Left ventricle myocardium superior (tissue), 1 donor: ENCODE data around the gene BMPR1B. TPM values are rescaled to one million over a fixed set of nuclear protein-coding genes. Genes with fewer than 3 reads are reported as not detected.
"Not testable (repeated sequence)": the region's sequence is repeated elsewhere in the genome, so short reads cannot be mapped to it uniquely, and the experiment has no call there.

Experiments
- ATAC-seq: fragments of 200-7000 bp; cut with Tn5 transposase; one replicate; pipeline ENCODE4 v1.9.1; 2020; ENCODE audit warnings: mild to moderate bottlenecking, moderate library complexity
- DNase-seq: peaks from one replicate; pipeline ENCODE4 v3.0.0-alpha.2; 2020
- intact Hi-C: fragments of 100-400 bp; cut with micrococcal nuclease; formaldehyde crosslinking; loops from one replicate; pipeline ENCODE4 v1.11.0; 2022
- total RNA-seq: library from RNA; stranded (reverse); fragmentation: NEBNext Ultra II Directional; extraction: Animal tissue kit (Norgen Biotek cat#: 25700); gene quantifications from one replicate; pipeline ENCODE4 v1.2.1, GENCODE V29; 2021
- donor health status: DM: no; HTN: yes; CAD: no; lungs with severe emphysema.

Gene BMPR1B
- total RNA-seq, 1 donor from 2014 or later = 1.8 TPM

DNA sequence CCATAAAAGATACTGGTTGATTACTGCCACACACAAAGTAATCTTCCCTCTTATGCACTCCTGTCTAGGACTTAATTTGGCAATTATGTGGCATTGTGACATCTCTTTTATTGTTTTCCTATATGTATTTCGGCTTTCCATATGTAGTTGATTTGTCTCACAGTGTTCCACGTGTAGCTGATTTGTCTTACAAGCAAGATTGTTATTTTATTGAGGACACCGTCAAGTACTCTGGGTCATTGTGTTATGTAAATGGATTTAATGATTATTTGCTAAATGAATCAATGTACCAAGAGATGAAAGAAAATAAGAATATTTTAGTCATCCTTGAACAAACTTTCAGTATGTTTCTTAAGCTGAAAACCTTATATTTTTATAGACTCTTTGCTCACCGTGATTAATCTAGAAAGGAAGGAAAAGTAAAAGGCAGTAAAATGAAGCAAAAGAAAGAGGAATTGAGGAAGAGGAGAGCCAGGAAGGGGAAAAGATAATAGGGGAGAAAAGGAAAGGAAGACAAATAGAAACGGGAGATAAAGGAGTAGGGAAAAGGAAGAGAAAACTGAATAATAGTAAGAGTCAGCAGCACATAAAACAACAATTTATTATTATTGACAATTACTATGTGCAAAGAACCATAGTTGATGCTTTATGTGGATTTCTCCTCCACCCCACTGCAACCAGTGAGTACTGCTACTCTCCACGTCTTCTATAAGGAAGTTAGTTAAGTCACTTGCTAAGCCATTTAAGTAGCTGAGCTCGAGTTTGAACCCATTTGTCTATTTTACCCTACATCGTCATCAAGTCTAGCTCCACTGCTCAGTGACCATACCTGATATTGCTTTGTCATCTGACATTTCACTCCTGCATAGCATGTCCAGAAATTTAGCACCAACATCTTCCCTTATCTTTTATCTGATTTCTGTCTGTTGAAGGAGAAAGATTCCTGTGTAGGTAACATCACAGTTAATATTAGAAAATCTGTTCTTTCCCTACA lies 336.5 kb downstream of the BMPR1B start:
- DNase-seq (no peak), ATAC-seq (no peak)
- intact Hi-C loops = no loop called here

DNA sequence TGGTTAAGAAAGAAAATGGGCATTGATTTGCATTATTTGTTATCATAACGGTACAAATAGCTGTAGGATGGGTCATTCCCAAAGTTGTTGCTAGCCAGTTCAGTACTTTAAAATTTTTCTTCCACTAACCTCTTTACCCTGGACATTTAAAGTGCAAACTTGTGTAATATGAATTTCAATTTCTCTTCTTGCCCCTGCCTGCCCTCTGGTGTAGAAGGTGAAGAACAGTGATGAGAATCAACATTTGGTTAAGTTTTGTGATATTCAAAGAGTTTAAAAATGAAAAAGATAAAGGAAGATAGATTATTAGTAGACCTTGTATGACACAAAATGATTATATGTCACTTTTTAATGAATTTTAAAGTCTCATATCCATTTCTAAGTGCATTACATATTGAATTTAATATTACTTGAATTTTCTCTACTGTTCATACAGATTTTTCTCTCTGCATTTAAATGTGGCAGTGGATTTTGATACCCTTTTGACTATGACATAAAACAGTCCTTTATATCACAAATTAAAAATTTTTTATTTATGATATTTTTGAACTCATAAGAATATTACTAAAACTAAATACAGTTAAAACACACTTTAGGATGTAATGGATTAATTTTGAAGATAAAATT lies 337.7 kb downstream of the BMPR1B start:
- intact Hi-C loops = no loop called here
- no peak for ATAC-seq
- DNase-seq = no peak

DNA sequence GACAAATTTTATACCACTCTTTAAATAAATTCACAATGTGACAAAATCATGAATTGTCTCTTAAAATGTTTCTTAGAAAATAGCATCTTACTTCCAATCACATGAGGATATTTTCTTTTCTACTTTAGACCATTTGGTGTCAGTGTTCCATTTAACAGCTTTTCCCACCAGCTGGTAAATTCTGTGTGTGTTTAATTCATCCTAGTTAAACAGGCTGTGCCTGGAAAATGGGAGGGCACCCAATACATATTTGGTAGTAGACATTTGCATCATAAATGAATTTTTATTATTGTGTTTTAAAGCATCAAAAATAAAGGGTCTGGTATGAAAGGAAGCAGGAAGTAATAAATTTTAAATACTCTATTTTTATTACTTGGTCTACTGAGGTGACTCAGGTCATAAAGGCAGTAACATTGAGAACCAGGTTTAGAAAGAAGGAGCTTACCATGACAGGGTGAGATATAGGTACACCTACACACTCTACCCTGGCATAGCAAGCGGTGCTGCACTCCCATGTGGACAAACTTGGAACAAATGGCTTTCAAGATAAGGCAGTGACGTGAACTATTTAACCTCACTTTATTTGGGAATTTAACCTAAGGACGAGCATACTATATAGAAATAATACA lies 344.5 kb downstream of the BMPR1B start:
- ATAC-seq (no peak), DNase-seq (no peak)
- intact Hi-C loops = no loop called here

DNA sequence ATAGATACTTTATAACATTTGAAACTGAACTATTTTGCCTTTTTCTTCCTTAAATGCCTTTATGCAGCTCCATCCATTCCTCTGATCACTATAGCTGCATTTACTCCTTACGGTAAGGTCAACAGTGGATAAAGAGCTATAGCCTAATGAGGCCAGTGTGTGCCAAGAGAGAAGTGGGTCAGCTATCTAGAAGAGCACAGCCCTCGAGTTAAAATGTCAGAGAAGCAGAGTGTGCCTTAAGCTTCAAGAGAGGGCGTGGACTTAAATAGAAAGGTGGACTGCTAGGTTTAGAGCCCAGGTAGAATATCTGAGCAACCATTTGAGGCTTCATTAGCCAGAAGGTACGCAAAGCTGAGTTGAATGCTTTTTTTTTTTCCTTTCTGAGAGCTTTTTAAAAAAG lies 347.4 kb downstream of the BMPR1B start:
- DNase-seq (no peak), ATAC-seq (peak; percentile 97)
- intact Hi-C loops = no loop called here

DNA sequence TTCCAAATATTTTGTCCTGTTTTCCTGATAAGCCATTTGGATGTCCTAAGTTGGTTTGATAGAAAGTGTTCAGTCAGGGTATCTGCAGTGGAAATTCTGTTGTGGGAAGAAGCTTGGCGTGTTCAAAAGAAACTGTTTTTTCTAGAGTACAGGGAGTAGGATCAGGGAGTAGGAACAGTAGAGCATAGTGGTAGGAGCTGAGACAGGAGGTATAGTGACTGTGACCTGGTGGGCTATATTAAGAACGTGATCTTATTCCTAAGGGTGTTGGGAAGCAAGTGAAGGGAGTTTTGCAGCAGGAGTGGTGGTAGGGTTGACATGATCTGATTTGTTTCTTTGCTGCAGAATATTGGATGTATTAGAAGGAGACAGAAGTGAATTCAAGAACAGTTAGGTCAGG lies 348.2 kb downstream of the BMPR1B start:
- peak; percentile 85 for ATAC-seq
- no peak for DNase-seq
- intact Hi-C loops = no loop called here

DNA sequence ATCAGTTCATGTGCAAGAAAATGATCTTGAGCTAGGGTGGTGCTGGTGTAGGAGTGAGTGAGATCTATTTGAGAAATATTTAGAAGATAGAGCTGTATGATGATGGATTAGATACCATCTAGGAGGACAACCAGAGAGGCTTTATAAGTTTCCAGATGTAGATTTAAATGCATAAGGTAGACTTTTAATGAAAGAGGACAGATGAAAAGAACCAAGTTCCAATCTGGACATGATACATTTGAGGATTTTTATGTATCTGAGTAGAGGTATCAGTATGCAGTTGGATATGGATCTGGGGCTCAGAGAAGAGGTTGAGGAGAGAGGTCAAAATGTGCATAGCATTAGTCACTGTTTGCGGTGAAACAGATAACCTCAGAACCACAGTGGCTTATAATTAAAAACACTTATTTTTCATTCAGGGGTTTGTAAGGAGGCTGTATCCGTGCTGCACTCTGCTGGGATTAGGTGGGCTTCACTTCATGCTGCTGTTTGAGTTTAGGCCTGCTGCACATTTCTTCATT lies 348.7 kb downstream of the BMPR1B start:
- no peak for ATAC-seq
- intact Hi-C loops = no loop called here

DNA sequence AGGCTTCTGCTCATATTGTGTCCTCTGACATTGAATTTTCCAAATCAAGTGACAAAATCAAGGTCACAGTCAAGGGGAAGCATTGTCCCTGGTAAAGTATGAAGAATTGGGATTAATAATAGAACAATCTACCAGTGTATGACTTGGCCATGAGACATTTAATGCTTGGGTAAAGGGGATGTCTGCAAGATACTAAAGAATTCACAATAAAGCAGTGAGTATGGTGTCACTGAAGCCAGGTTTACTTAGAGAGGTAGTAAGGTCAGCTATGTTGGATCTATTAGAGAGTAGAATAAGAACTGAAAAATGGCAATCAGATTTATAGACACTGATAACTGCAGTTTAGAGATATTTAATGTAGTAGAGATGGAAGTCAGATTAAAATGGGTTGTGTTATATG lies 349.2 kb downstream of the BMPR1B start:
- ATAC-seq (no peak), DNase-seq (no peak)
- intact Hi-C loops = no loop called here

More for the DNA sequence above, 348.7 kb downstream of the BMPR1B start:
- no peak for DNase-seq

DNA sequence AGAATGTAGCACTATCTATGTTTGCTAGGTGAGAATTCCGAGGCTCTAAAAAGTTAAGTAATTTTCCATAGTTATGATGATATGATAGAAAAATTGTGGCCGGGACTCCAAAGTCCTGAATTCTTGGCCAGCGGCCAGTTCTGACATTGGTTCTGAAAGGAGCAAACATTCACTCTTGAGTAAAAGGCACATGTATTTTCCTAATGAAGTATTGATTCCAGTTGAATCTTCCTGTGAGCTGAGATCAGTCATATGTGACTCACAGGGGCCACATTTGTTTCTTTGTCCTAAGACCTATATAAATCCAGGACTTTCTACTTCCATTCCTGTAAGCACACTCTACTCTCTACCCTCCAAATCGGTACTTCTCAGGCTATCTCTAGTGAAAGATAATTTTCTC lies 349.9 kb downstream of the BMPR1B start:
- ATAC-seq (no peak), DNase-seq (peak; percentile 33)
- intact Hi-C loops = no loop called here

DNA sequence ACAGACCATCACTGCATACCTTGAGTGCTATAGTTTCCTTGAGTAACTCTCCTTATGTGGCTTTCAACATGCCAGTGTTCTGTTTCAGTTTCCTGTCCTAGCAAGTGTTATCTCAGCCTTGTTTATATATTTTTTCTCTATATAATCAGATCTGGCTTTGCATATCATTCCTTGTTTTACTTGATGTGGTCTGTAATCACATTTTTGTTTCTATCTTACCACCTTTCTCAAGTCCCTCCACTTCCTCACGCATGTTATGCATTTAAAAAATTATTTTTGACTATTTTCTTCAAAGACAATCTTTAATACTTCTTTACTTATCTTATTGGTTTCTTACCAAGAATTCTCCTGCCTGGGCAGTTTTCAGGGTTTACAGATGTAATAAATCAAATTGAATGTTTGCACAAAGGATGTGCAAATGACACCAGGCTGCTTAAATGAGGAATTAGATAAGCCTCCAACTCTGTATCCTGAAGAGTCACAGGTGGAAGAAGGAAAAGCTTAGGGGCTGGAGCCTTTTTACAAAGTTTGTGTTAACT lies 351.2 kb downstream of the BMPR1B start:
- intact Hi-C loops = no loop called here

DNA sequence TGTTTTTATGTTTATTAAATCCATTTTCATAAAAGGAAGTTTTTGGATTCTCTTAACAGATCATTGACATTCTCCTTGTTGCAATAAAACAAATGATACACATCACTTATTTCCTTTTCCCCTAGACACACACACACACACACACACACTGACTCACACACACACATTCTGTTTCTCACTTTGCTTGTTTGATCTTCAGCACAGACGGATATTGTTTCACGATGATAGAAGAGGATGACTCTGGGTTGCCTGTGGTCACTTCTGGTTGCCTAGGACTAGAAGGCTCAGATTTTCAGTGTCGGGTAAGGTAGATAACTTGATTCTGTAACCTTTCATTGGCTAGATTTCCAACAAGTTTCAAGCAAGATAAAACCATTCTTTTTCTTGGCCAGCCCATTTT lies 356.8 kb downstream of the BMPR1B start:
- ATAC-seq (no peak), DNase-seq (no peak)
- intact Hi-C loops = no loop called here

More for the DNA sequence above, 351.2 kb downstream of the BMPR1B start:
- ATAC-seq = no peak
- DNase-seq = no peak

DNA sequence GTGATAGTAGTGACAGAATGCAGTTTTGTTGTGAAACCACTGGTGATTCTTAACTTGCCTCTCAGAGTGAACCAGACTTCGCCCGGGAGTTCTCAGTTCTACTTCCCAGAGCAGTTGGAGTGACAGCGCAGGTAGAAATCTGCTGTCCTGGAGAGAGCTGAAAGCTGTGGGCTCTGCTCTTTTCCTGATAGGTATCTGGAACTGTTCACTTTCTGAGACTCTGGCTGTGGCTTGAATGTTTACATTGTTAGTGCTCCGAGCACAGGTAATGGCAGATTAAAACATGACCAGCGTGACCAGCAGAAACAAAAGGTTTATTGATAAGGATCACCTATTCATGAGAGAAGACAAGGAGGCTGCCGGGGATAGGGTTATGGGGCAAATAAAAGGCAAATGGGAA lies 360.7 kb downstream of the BMPR1B start:
- ATAC-seq (no peak), DNase-seq (no peak)
- intact Hi-C loops = no loop called here

DNA sequence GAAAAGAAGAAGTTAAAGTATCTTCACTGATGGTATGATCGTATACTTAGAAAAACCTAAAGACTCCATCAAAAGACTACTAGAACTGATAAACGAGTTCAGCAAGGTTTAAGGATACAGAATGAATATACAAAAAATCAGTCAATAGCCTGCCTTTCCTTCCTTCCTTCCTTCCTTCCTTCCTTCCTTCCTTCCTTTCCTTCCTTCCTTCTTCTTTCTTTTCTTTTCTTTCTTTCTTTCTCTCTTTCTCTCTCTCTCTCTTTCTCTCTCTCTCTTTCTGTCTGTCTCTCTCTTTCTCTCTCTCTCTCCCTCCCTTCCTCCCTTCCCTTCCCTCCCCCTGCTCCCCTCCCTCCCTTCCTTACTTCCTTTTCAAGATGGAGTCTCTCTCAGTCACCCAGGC lies 362.7 kb downstream of the BMPR1B start:
- no peak for ATAC-seq
- no peak for DNase-seq
- intact Hi-C loops = no loop called here

DNA sequence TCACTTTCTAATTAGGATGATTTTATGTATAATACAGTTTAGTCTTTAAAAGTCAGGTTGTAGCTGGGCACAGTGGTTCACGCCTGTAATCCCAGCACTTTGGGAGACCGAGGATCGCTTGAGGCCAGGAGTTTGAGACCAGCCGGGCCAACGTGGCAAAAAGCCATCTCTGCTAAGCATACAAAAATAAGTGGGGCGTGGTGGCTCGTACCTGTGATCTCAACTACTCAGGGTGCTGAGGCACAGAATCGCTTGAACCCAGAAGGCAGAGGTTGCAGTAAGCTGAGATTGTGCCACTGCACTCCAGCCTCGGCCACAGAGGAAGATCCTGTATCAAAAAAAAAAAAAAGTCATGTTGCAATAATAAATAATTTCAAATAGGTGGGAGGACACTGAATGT lies 364.2 kb downstream of the BMPR1B start:
- intact Hi-C loops = no loop called here
- ATAC-seq (no peak), DNase-seq (no peak)

DNA sequence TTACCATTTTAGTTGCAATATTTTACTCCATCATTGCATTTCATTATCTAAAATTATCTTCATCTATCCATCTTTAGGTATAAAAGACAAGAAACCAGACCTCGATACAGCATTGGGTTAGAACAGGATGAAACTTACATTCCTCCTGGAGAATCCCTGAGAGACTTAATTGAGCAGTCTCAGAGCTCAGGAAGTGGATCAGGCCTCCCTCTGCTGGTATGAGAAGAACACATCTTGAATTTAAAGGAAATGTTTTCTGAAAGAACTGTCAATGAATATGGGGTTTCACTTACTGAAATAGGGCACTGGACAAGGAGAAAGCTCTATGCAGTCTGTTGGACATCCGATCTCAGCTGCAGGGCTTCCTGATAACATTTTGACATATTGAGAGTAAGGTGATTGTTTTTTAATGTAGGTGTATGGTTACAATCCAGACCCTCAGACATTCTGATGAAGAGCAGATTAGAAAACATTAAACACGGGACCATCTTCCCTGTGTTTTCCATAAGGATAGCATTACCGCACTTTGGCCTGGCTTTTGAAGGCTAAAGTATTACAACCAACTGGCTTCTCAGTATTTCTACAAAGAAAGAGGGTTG lies 367.2 kb downstream of the BMPR1B start:
- no peak for DNase-seq
- peak; percentile 68 for ATAC-seq
- intact Hi-C loops = no loop called here

DNA sequence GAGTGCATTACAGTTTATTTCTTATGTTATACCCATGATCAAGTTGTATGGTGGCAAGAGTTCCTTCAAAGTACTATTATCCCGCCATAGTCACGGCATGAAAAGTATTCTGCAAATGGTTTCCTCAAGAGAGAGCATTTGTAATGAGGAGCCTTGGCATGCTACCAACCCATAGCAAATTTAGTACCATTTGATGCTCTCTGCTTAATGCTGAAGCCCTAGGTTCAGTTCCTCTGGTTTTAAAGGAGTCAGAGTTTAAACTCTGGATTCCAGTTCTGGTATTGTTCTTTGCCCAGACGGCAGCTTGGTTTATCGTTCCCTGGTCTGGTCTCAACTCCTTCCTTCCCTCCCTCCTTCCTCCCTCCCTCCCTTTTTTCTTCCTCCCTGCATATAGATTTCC lies 371.3 kb downstream of the BMPR1B start:
- no peak for ATAC-seq

DNA sequence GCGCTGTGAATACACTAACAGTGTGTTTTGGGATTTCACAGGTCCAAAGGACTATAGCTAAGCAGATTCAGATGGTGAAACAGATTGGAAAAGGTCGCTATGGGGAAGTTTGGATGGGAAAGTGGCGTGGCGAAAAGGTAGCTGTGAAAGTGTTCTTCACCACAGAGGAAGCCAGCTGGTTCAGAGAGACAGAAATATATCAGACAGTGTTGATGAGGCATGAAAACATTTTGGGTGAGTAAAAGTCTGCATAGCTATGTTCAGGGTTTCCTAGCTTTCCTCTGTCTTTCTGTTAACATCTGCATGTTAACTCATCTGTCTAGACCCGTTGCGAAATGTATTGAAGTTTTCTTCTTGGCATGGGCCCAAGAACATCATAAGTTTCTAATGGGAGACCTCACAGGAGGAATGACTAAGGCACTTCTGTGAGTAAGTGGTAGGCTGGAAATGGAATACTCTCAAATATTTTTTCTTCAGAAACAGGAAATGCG lies 372.1 kb downstream of the BMPR1B start:
- peak; percentile 97 for ATAC-seq
- DNase-seq = no peak
- intact Hi-C loops = no loop called here

More for the DNA sequence above, 371.3 kb downstream of the BMPR1B start:
- no peak for DNase-seq
- intact Hi-C loops = no loop called here

DNA sequence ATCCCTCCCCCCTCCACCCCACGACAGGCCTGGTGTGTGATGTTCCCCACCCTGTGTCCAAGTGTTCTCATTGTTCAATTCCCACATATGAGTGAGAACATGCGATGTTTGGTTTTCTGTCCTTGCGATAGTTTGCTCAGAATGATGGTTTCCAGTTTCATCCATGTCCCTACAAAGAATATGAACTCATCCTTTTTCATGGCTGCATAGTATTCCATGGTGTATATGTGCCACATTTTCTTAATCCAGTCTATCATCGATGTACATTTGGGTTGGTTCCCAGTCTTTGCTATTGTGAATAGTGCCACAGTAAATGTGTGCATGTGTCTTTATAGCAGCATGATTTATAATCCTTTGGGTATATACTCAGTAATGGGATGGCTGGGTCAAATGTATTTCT lies 376.3 kb downstream of the BMPR1B start:
- ATAC-seq, DNase-seq, intact Hi-C loops: not testable (repeated sequence)

DNA sequence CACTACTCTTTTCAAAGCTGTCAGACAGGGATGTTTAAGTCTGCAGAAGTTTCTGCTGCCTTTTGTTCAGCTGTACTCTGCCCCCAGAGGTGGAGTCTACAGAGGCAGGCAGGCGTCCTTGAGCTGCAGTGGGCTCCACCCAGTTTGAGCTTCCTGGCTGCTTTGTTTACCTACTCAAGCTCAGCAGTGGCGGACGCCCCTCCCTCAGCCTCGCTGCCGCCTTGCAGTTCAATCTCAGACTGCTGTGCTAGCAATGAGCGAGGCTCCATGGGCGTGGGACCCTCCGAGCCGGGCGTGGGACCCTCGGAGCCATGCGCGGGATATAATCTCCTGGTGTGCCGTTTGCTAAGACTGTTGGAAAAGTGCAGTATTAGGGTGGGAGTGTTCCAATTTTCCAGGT lies 381.7 kb downstream of the BMPR1B start:
- DNase-seq, intact Hi-C loops, ATAC-seq: not testable (repeated sequence)

DNA sequence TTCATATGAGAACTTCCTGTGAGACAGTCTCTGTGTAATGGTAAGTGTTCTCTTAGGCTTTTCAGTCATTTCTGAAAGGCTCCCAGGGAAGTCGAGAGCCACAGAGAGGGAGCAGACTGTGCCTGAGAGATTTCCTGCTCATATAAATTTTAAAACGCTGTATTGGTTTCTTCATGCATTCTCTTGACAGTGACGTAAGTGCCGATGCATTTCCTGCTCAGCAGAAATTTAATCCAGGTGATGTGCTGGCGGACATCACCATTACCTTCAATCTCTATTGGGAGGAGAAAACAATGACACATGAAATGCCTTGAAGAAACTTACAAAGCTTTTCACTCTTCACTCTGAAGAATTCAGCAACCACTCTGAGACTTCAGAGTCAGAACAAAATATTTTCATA lies 383.6 kb downstream of the BMPR1B start:
- intact Hi-C loops = no loop called here
- DNase-seq = no peak
- ATAC-seq = no peak
